K562 (cell line): Measurements from ENCODE around the gene PLCB3. TPM values are rescaled to one million over a fixed set of nuclear protein-coding genes. Genes with fewer than 3 reads are reported as not detected.

Experiments used
- CBX1 ChIP-seq: sonication (generic); IDR thresholded peaks from 2 replicates; pipeline ENCODE4 v1.6.1; 2016; ENCODE audit warnings: antibody characterized with exemption, low read depth, mild to moderate bottlenecking
- EP300 ChIP-seq: IDR thresholded peaks from 2 replicates; pipeline ENCODE4 v1.6.1; 2012; ENCODE audit warnings: low read length, improper control_type of control experiment
- FIP1L1 ChIP-seq: fragments of 200-400 bp; formaldehyde crosslinking; IDR thresholded peaks from 2 replicates; pipeline ENCODE4 v1.6.1; 2018; ENCODE audit warnings: mild to moderate bottlenecking, low read depth, low read length; ENCODE audit not compliant: poor library complexity, severe bottlenecking
- FOXA1 ChIP-seq: fragments of 450-650 bp; IDR thresholded peaks from 2 replicates; pipeline ENCODE4 v1.6.1; 2016; ENCODE audit warnings: mild to moderate bottlenecking, borderline replicate concordance
- FOXJ3 ChIP-seq: sonication (generic); formaldehyde crosslinking; IDR thresholded peaks from 2 replicates; pipeline ENCODE4 v1.4.0; 2020; ENCODE audit warnings: mild to moderate bottlenecking, missing genetic modification reagents
- FUS ChIP-seq: fragments of 200-400 bp; formaldehyde crosslinking; optimal IDR thresholded peaks from 2 replicates; pipeline ENCODE3; 2017; ENCODE audit warnings: low read depth, low read length
- GTF3C2 ChIP-seq: IDR thresholded peaks from 3 replicates; pipeline ENCODE4 v1.6.1; 2011; ENCODE audit warnings: borderline replicate concordance, mild to moderate bottlenecking, moderate library complexity; ENCODE audit not compliant: insufficient read length; ENCODE audit errors: extremely low read depth
- ID3 ChIP-seq, 2 experiments: fragments of 250-450 bp in 1 of 2; fragments of 450-650 bp in 1 of 2; sonication (Bioruptor Pico) in 1 of 2; IDR thresholded peaks; 2 replicates each; pipeline versions ENCODE4 v1.6.1 to v1.8.0; 2016 to 2021; ENCODE audit warnings: mild to moderate bottlenecking in 2 of 2, moderate library complexity in 2 of 2, missing compliant biosample characterization in 1 of 2, missing genetic modification characterization in 1 of 2
- ILF3 ChIP-seq: fragments of 450-650 bp; IDR thresholded peaks from 2 replicates; pipeline ENCODE4 v1.6.1; 2018; ENCODE audit warnings: antibody characterized with exemption, mild to moderate bottlenecking, moderate library complexity, borderline replicate concordance
- KLF10 ChIP-seq: fragments of 250-450 bp; sonication (Bioruptor Pico); IDR thresholded peaks from 2 replicates; pipeline ENCODE4 v1.6.1; 2021; ENCODE audit warnings: matching md5 sums
- MTA3 ChIP-seq: fragments of 450-650 bp; formaldehyde crosslinking; IDR thresholded peaks from 2 replicates; pipeline ENCODE4 v1.6.1; 2017; ENCODE audit warnings: mild to moderate bottlenecking, borderline replicate concordance
- RNF219 ChIP-seq: fragments of 250-450 bp; sonication (Bioruptor Pico); IDR thresholded peaks from 2 replicates; pipeline ENCODE4 v1.5.0; 2022; ENCODE audit warnings: mild to moderate bottlenecking
- SLC30A9 ChIP-seq: fragments of 250-450 bp; sonication (Bioruptor Pico); IDR thresholded peaks from 2 replicates; pipeline ENCODE4 v1.8.0; 2022; ENCODE audit warnings: mild to moderate bottlenecking, moderate library complexity
- SMAD3 ChIP-seq: fragments of 450-650 bp; formaldehyde crosslinking; conservative IDR thresholded peaks from 2 replicates; pipeline ENCODE4 v1.4.0; 2020; ENCODE audit warnings: mild to moderate bottlenecking
- ZNF165 ChIP-seq: fragments of 250-450 bp; sonication (Bioruptor Pico); IDR thresholded peaks from 2 replicates; pipeline ENCODE4 v1.4.0; 2020; ENCODE audit warnings: borderline replicate concordance
- polyA plus RNA-seq, 8 experiments: library from polyadenylated mRNA; depleted of rRNA in 4 of 8; stranded (reverse) in 5 of 8; unstranded in 3 of 8; fragments of >200 nt; fragmentation: Nextera tagmentation in 2 of 8; fragmentation: Illumina TruSeq in 1 of 8; extraction: Ambion mirVana in 2 of 8; extraction: Trizol in 1 of 8; gene quantifications; 2 replicates each; pipeline versions ENCODE4 v1.2.1 to v1.2.3, GENCODE V29; 2011 to 2014; ENCODE audit warnings: inconsistent platforms in 1 of 8, missing spikeins in 1 of 8
- total RNA-seq, 7 experiments: library from RNA; depleted of rRNA in 6 of 7; stranded (reverse); fragments of >200 nt in 6 of 7; fragmentation: Illumina TruSeq in 2 of 7; extraction: Trizol in 2 of 7; gene quantifications; 2 replicates each; pipeline versions ENCODE4 v1.2.1 to v1.2.3, GENCODE V29; 2011 to 2021; ENCODE audit warnings: low replicate concordance in 1 of 7
- TF ChIP-seq, protein P1 (sequence below), 2 experiments: IDR thresholded peaks; 2 replicates each; pipeline ENCODE4 v1.6.1; 2011; ENCODE audit warnings: borderline replicate concordance in 1 of 2, control low read depth in 1 of 2, low read depth in 1 of 2, low read length in 1 of 2, mild to moderate bottlenecking in 1 of 2, mixed read lengths in 1 of 2, moderate library complexity in 1 of 2; ENCODE audit not compliant: insufficient read depth in 1 of 2, insufficient read length in 1 of 2, poor library complexity in 1 of 2, severe bottlenecking in 1 of 2; ENCODE audit errors: extremely low read depth in 1 of 2
- TF ChIP-seq, protein P2 (sequence below): fragments of 250-450 bp; sonication (Bioruptor Pico); IDR thresholded peaks from 2 replicates; pipeline ENCODE4 v1.8.0; 2021; ENCODE audit warnings: borderline replicate concordance, mild to moderate bottlenecking, moderate library complexity; ENCODE audit not compliant: poor library complexity, severe bottlenecking

The PLCB3 gene
- total and polyA plus RNA-seq, 9 of the 15 experiments (the other 6 are each of a cell fraction or from before 2014, with no cell fraction given) = 0.31 to 44.8 (median 14.6) TPM

- TF ChIP-seq, protein P1, sequence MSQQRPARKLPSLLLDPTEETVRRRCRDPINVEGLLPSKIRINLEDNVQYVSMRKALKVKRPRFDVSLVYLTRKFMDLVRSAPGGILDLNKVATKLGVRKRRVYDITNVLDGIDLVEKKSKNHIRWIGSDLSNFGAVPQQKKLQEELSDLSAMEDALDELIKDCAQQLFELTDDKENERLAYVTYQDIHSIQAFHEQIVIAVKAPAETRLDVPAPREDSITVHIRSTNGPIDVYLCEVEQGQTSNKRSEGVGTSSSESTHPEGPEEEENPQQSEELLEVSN (IDR thresholded peaks at IDR 0.05; ENCODE audit: borderline replicate concordance in 1 of 2, extremely low read depth in 1 of 2, insufficient read depth in 1 of 2, insufficient read length in 1 of 2, low read depth in 1 of 2, low read length in 1 of 2, poor library complexity in 1 of 2, severe bottlenecking in 1 of 2) = peak; percentile 52 to 66
- TF ChIP-seq, protein P2, sequence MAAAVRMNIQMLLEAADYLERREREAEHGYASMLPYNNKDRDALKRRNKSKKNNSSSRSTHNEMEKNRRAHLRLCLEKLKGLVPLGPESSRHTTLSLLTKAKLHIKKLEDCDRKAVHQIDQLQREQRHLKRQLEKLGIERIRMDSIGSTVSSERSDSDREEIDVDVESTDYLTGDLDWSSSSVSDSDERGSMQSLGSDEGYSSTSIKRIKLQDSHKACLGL (CRISPR knock-in tag) = no peak
- no peak for TF ChIP-seq FOXA1
- peak; percentile 32 for TF ChIP-seq FUS
- TF ChIP-seq ID3 (CRISPR knock-in tag; IDR thresholded peaks at IDR 0.05) = no peak
- TF ChIP-seq ID3 (tag; IDR thresholded peaks at IDR 0.05) = no peak; the same call in 1 of the 2 replicates
- TF ChIP-seq ZNF165 (CRISPR knock-in tag) = no peak
- no peak for TF ChIP-seq KLF10 (CRISPR knock-in tag)
- peak; percentile 81; the same call in 1 of the 2 replicates for TF ChIP-seq CBX1
- no peak for TF ChIP-seq SMAD3 (CRISPR knock-in tag)
- 0 out of 2 replicates have a peak, but pooled peaks have one; percentile 1 for TF ChIP-seq ILF3
- TF ChIP-seq FOXJ3 (CRISPR knock-in tag) = no peak
- no peak for TF ChIP-seq RNF219 (CRISPR knock-in tag)
- TF ChIP-seq EP300 = peak; percentile 26; the same call in 1 of the 2 replicates
- peak; percentile 97 for TF ChIP-seq FIP1L1
- TF ChIP-seq GTF3C2 = no peak
- TF ChIP-seq MTA3 = peak; percentile 82
- no peak for TF ChIP-seq SLC30A9 (CRISPR knock-in tag)
These were observed 18.4 kb downstream of the PLCB3 start (continued) for GRCh38 chr11:64269540-64270220.
